Inferior parietal cortex (tissue), 1 donor: ENCODE results near the gene GAREM1.
A peak's percentile ranks its signal among the peaks of the same experiment; 100 is the strongest.
"Not testable (repeated sequence)": the region's sequence is repeated elsewhere in the genome, so short reads cannot be mapped to it uniquely, and the experiment has no call there.

ENCODE experiments used
- DNase-seq: peaks from one replicate; pipeline ENCODE4 v3.0.0-alpha.2; 2016; ENCODE audit errors: extremely low spot score

Gene GAREM1

DNA sequence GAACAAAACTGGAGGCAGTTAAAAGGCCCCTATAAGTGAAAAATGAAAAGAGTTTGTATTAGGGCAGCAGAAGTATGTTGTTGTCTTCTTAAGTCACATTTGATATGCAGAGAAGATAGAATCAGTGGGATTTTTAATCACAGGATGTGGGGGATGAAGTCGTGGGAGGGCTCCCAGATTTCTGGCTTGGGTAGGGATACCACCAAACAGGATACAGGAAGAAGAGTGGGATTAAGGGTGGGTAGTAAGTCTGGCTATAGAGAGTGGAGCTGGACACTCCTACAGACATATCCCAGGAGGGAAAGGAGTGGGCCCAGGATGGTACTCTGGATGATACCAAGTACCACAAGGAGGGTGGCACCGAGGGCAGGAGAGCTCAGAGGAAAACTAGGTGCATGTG lies 99.3 kb downstream of the GAREM1 start:
- no peak for DNase-seq

DNA sequence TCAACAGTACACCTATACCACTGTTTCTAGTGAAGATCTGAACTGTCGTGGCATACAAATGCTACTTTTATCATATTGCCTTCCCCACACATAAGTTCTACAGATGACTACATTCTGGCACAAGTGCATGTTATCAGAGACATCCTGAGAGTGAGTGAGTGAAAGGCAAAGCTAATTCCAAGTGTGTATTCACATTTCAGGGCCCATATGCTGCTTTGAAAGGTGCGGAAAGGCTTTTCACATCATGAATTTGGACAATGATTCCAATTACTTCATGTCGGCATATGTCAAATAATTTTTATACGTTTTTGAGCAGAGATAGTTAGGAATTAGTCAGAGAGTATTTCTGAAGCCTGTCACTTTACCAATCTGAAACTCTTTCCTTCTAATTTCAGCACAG lies 101.7 kb downstream of the GAREM1 start:
- DNase-seq: no peak

DNA sequence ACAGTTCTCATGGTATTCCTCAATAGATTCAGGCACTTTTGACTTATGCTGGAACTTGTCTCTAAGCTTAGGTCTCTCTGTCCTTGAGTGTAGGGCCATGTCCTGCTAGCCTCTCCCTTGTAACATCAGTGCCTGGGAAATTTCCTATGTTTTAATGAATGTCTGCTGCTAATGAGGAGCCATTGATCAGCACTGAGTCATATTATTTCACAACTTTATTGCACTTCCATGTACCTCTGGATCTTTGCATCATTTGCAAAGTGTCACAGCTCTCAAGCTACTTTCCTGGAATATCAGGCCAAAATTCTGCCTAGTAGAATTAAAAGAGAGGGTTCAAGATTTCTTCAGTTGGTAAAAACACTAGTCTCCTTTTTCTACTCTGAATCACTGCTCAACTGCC lies 102.5 kb downstream of the GAREM1 start:
- no peak for DNase-seq

DNA sequence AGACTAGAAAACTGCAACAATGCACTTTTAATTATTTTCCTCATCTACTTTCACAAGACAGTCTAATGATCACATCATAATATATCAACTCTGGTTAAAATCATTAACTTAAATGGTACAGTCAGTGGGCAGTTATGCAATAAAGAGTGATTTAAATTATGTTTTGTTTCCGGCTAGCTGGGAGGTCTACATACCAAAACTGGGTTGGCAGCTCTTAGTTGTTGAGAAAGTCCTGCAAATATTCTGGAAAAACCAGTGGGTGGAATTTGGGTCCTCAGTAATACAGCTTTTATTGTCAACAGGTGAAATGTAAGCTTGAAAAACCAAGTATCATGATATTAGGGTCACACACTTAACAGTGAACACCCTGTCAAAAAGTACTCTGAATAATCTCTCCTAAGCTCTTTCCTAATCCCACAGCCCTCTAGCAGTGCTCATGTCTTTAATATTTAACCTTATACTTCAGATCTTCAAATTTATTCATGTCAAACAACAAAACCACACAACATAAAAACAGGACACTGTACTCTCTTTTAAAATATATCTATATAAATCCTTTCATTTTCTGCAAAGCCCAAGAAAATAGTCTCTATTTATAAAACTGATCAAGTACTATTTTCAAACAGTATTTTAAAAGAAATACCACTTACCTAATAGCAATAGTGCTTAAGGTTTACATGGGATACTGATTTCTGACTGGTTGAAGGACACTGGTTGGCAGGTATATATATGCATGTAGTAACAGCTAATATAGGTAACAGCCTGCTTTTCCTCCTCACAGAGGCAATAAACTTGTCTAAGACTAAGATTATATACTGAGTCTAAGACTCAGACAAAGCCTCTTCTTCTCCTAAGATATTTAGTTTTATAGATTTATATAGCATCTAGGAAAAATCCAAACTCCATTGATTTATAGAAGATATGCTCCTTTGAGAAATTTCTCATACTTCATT lies 103.8 kb downstream of the GAREM1 start:
- DNase-seq: no peak

DNA sequence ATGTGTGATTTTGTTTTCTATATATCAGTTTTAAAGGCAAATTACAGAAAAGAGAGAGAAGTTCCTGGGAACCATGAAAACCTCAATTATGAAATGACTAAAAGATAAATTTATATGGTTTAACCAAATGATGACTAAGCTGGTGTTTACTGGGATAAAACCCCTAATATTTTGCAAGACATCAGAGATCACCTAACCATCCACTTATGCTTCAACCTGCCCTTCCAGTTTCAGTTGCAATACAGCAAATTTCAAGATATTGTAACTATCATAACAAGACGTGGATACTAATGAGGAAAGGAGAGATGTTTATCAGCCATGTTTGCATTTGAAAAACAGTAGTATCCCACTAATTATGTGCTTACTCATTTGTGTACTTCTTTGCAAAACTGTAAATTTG lies 108.2 kb downstream of the GAREM1 start:
- DNase-seq: no peak

DNA sequence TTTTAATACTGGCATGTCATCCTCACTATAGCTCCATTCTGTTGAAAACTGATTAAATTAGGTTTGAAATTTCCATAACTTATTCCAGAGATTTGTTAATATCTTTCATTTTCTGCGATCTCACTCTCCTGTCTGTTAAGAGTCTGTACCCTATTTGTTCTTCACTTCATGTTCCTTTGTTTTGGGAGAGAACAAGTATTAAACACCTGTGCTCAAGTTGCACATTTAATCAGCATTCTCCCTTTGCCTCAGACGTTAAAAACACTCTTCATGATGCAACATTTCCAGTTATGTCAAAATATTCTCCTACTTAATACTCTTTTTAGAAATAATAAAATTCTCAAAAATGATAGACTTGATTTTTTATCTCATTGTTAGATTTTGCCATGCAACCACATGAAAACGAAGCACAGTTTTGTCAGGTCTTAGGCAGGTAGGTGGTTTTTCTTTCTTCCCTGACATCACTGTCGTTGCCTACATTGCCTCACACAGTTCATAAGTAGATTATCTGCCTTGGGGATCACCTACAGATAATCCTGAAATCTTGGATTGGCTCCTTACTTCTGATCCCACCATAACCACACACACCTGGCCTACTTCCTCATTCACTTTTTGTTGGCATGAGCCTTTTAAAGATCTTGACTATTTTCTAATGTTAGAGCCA lies 109.9 kb downstream of the GAREM1 start:
- DNase-seq: no peak

DNA sequence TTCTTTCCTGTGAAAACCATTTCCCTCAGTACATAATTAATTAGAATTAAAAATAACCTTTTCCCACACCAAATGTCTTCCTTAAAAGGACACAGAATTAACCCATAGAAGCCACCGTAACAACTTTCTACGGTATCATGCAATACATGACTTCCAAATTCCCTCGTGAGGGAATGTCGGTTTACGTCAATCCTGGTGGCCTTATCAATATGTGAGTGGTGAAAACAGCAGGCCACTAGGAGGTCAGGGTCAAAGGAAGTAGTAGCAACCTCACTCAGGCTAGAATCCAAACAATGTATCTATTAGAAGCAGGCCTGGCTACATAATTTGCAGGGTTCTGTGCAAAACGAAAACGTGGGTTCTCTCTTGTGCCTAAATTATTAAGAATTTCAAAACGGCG lies 112.2 kb downstream of the GAREM1 start:
- no peak for DNase-seq

DNA sequence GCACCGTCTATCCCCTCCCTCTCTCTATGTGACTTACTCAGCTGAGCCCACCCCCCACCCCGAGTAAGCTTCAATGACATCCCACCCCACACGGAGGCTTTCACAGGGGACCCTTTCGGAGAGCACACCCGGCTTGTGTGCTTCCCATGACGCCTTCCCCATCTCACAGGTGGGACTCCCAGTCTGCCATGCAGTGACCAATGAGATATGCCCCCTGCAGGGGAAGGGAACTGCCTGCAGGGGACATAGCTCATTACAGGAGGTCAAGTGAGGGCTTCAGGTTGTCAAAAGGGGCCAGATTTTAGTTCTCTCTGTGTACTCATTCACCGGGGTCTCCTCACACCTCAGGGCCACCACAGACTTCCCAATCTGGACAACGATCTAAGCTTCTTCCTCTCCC lies 112.6 kb downstream of the GAREM1 start:
- no peak for DNase-seq

DNA sequence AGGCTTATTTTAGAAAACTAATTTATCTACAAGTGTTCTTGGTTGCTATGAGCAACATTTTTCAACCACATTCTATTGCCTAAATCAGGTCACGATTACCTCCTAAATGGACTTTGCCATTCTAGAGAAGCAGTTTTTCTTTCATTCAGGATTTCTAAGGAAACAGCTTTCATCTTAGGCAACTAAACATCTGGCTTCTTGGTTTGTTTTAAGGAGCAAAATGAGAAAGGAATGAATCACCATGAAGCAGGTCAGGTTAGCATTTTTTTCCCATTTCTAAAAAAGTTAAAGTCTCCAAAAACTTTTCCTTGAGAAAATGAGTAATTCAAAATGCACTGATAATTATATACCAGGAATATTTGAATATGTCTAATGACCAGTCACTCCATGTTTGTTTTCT lies 114.8 kb downstream of the GAREM1 start:
- no peak for DNase-seq

DNA sequence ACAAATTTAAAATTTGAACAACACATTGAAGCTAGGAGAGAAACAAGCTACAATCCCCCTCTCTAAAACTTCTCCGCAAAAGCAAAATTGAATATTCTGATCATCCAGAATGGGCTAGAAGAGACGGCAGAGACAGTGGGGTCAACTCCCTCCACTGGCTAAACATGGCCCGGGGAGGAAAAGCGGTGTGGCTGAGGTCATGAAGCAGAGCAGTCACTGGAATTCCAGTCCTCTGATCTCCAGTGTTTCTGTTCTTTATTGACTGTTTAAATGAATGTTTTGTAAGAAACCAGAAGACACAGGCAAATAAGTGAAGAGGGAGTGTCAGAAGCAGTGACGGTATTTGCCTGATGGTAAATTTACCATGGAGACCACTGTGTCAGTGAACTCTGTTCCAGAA lies 116.2 kb downstream of the GAREM1 start:
- DNase-seq: no peak

DNA sequence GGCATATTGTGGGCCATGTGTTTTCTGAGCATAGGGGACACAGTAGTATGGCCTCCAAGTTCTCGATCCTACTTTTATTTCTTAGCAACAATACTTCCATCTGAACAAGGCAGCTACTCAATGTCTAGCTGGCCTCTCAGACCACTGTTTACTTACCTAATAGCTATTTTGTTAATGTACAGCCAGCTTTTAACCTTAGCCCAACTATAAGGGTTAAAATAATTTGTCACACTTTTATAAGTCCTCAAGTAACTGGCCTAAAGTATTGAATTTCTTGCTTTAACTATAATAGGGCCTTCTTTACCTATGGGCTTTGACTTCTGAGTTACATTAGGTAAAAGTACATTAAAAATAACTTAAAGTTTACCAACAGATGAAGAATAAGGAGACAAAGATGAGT lies 117.4 kb downstream of the GAREM1 start:
- DNase-seq: no peak

DNA sequence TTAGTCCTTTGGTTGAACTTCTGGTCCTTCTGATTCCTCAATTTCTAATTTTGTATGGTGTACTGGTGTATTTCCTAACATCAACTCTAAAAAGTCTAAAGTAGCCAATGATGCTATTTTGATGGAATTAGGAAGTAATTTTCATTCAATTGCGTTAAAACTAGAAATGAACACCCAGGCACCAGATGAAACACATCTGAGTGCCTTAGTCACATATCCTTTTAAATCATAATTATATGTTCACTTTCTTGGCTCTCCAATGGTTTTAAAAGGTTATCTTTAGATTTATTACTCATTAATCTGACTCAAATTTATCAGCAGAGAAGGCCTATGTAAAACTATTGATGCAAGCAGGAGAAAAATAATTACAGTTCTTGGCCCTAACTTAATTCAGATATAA lies 119.7 kb downstream of the GAREM1 start:
- DNase-seq: no peak

DNA sequence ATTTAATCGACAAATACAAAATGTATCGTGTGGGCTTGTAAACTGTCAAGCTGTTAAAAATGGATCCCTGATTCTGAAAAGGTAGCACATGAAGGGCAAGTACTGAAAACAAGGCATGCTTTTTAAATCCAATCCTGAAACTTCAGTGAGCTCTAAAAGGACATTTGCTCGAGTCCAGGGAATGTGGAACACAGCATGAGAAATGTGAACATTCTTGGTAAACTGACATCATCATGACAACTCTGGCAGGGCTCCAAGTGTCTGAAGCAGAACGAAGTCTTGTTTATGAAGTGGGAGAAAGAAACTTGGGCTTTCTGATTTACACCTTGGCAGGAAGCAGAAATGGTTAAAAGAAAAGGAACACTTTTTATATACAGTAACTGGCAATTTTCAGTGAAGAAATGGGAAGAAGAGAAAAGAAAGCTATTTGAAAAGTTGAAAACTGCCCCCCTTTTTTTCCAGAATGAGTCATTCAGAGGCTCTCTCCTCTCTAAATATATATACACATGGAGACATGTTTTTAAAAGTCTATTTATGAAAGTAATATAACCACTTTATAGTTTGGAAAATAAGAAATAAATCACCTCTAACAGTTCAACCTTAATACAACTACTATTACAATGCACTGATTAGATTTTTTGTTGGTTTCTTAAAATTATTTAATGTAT lies 120.8 kb downstream of the GAREM1 start:
- DNase-seq: peak; percentile 74

DNA sequence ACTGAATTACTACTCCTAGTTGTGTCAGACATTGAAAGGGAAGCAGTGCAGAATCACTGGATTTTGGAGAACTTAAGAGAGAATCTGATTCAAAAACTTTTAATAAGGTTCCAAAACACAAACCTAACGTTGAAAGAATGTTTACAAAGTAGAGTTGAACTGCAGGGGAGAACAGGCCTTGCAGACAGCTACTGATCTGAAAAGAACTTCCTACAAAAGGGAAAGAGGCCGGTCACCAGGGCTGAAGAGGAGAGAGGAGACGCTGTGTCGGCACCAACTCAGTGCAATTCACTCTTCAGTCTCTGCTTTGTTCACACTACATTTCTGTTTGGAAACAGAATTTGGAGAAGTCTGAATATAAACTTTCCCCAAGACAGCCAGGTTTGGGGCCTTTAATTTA lies 124.0 kb downstream of the GAREM1 start:
- DNase-seq: peak; percentile 42

DNA sequence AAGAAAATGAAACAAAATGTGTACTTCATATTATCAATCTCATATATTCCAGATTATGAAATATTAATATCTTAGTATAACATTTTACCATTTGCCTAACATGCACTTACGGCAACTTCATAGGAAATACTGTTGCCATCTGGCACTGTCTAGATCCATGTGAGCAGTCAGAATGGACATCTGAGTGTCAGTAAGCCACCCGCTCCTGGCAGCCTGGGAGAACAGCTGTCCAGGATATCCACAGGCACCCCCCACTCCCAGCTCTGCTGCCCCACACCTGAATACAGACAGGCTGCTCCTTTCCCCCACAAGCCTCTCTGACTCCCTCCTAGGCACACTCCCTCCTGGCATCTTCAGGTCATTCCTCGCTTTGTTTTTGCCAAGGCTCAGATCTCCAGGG lies 127.0 kb downstream of the GAREM1 start:
- no peak for DNase-seq

DNA sequence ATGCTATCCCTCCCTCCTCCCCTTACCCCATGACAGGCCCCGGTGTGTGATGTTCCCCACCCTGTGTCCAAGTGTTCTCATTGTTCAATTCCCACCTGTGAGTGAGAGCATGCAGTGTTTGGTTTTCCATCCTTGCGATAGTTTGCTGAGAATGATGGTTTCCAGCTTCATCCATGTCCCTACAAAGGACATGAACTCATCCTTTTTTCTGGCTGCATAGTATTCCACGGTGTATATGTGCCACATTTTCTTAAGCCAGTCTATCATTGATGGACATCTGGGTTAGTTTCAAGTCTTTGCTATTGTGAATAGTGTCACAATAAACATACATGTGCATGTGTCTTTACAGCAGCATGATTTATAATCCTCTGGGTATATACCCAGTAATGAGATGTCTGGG lies 129.6 kb downstream of the GAREM1 start:
- DNase-seq: not testable (repeated sequence)

DNA sequence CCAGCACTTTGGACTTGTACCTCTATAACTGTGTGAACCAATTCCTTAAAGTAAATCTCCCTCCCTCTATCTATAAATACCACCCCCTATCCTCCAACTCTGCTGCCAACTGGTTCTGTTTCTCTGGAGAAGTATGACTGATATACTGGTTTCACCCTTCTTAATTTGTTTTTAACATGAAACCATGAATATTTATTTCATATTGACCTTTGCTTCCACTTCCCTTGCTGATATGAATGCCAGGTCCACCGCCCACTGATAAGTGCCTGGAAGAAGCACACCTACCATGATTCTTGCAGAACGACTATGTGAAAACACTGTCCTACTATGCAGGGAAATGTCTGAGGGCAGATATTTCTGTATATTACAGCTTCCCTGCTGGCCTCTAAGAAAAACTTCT lies 131.6 kb downstream of the GAREM1 start:
- DNase-seq: no peak

DNA sequence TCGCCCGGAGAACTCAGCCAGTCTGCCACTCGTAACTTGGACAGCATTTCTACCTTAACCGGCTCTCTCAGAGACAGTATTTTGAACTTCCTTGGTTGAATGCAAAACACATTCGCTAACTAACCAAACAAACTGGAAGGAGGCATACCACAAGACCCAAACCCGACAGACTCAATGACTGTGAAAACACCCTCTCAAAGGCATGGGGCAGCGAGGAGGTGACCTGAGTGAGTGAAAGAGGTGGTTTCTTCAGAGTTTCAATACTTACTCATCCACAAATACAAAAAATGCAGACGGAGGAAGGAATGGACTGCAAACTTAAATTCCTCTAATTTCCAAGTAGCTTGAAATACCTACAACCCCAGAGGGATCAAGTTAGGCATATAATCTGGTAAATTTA lies 132.9 kb downstream of the GAREM1 start:
- no peak for DNase-seq

DNA sequence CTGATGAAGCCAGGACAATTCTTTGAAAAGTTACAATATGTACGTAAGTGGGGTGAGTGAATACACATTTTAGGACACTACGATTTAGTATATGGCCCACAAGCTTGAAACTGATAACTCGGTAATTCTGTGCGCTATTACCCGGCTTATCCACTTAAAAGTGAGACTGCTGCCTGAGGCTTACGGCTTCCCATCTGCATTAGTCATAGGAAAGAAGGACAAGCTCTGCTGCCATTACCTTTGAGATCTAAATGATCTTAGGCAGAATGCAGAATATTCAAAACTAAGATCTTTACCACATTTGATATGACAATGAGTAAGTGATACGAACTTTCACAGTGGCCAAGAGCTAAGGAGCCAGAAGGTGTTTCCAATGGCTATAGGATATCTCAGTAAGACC lies 133.3 kb downstream of the GAREM1 start:
- DNase-seq: no peak

DNA sequence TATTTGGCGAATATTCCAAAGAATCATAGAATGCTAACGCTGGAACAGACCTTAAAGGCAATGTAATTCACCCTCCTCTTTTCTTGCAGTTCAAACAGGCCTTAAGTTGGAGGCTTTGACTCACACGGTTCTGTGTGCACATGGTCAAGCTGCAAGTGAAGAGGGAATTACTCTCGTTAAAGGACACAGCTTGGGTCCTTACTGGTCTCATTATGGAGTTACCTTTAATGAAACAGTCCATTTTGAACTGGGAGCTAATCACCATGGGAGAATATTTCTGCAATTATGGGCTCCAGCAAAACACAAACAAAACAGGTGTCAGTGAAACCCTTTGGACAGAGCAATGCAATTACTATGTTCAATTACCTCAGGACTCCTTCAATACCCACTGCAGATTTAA lies 135.5 kb downstream of the GAREM1 start:
- no peak for DNase-seq

DNA sequence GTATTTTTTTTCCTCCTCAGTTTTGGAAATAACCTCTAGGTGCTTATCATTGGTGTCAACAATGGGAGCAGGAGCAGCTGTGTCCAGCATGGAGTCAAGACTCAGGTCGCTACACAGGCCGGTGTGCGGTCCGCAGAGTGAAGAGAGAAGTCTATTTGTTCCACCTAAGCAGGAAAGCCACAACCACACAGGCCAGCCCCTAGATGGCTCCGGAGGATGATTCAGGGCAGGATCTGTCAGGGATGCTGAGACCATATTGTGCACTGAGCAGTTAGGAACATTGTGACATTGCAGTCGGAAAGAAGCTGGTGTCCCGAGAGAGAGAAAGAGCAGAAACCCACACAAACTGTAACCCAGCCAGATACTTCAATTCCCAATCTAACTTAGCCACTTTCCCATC lies 136.9 kb downstream of the GAREM1 start:
- DNase-seq: no peak

DNA sequence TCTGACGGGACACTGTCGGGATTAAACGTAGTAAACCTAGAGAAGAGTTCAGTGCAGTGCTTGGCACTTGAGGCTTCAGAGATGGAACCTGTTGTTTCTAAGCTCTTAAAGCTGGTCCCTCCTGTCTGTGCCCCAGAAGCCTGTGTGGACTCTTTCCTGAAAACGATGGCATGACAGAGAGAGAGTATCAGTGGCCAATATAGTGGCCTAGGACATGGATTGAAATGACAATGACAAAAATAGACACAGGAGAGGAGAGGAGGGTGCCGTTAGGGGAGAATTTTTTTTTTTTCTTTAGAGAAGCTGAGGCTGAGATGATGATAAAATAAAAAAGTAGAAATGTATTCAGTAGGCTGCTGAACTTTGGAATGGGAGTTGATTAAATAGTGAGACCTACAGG lies 138.0 kb downstream of the GAREM1 start:
- DNase-seq: no peak

DNA sequence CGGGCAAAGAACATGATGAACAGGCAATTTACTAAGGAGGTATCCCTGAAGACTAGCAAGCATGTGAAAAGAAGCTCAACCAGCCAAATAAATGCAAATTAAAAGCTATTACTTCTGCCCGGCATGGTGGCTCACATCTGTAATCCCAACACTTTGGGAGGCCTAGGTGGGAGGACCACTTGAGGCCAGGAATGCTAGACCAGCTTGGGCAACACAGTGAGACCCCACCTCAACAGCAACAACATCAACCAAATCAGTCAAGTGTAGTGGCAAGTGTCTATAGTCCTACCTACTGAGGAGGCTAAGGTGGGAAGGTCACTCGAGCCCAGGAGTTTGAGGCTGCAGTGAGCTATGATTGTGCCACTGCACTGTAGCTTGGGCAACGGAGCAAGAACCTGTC lies 141.7 kb downstream of the GAREM1 start:
- no peak for DNase-seq
